Upper lobe of left lung (tissue), 6 donors: ENCODE measurements around the gene NARF. TPM values are rescaled to one million over a fixed set of nuclear protein-coding genes. Genes with fewer than 3 reads are reported as not detected.

Experiments used
- ATAC-seq, 2 donors: fragments of 200-7000 bp; cut with Tn5 transposase; one replicate each; pipeline ENCODE4 v1.9.1; 2022; ENCODE audit warnings: mild to moderate bottlenecking in 2 of 2, moderate library complexity in 2 of 2; ENCODE audit not compliant: low FRiP score in 2 of 2
- DNase-seq, 2 donors: peaks; one replicate each; pipeline ENCODE4 v3.0.0-alpha.2; 2019 to 2020
- H3K27ac ChIP-seq, 4 donors: fragments of 200-600 bp; sonication (generic); one replicate each; pipeline ENCODE4 v1.5.1; 2016 to 2019
- H3K27me3 ChIP-seq, 4 donors: fragments of 200-600 bp; sonication (generic); one replicate each; pipeline ENCODE4 v1.5.1; 2017 to 2019
- H3K36me3 ChIP-seq, 4 donors: fragments of 200-600 bp; sonication (generic); one replicate each; pipeline ENCODE4 v1.5.1; 2016 to 2019
- H3K4me1 ChIP-seq, 4 donors: fragments of 200-600 bp; sonication (generic); one replicate each; pipeline ENCODE4 v1.5.1; 2018 to 2019
- H3K4me3 ChIP-seq, 4 donors: fragments of 200-600 bp; sonication (generic); one replicate each; pipeline ENCODE4 v1.5.1; 2017 to 2019; ENCODE audit warnings: mild to moderate bottlenecking in 2 of 4, moderate library complexity in 1 of 4
- H3K9me3 ChIP-seq, 4 donors: fragments of 200-600 bp; sonication (generic); one replicate each; pipeline ENCODE4 v1.5.1; 2018 to 2019
- EP300 ChIP-seq, 4 donors: sonication (generic); formaldehyde crosslinking; IDR thresholded peaks; one replicate each; pipeline ENCODE4 v1.5.1; 2017; ENCODE audit warnings: antibody characterized with exemption in 4 of 4, control low read depth in 2 of 4
- POLR2A ChIP-seq, 4 donors: fragments of 450-650 bp; IDR thresholded peaks; one replicate each; pipeline ENCODE4 v1.5.1; 2016 to 2017; ENCODE audit warnings: antibody characterized with exemption in 4 of 4, mild to moderate bottlenecking in 2 of 4
- POLR2AphosphoS5 ChIP-seq, 2 donors: sonication (generic); formaldehyde crosslinking; IDR thresholded peaks; one replicate each; pipeline ENCODE4 v1.5.1; 2017; ENCODE audit warnings: antibody characterized with exemption in 2 of 2
- WGBS, 2 donors: methylation state at CpG; one replicate each; pipeline ENCODE4 v1.1.5; 2017 to 2018; 5-methylcytosine and 5-hydroxymethylcytosine counted together
- total RNA-seq, 6 donors: library from RNA; depleted of rRNA in 4 of 6; stranded (reverse); fragments of >200 nt in 4 of 6; gene quantifications; one replicate each; pipeline versions ENCODE4 v1.1.0 to v1.2.1, GENCODE V29; 2016 to 2021
- TF ChIP-seq, protein P1 (sequence below), 6 experiments: fragments of 450-650 bp in 4 of 6; fragments of 200-600 bp in 2 of 6; sonication (generic) in 2 of 6; IDR thresholded peaks; one replicate each; pipeline ENCODE4 v1.5.1; 2016 to 2019; ENCODE audit warnings: antibody characterized with exemption in 6 of 6
- donor health status: DM: no; HTN: no; CAD: no; lungs with moderate emphysema.
- donor health status: DM: no; HTN: yes; CAD: no; lungs with severe emphysema.

The NARF gene
- total RNA-seq, 6 donors from 2014 or later: 28.9 to 77.8 (median 62.6) TPM

DNA sequence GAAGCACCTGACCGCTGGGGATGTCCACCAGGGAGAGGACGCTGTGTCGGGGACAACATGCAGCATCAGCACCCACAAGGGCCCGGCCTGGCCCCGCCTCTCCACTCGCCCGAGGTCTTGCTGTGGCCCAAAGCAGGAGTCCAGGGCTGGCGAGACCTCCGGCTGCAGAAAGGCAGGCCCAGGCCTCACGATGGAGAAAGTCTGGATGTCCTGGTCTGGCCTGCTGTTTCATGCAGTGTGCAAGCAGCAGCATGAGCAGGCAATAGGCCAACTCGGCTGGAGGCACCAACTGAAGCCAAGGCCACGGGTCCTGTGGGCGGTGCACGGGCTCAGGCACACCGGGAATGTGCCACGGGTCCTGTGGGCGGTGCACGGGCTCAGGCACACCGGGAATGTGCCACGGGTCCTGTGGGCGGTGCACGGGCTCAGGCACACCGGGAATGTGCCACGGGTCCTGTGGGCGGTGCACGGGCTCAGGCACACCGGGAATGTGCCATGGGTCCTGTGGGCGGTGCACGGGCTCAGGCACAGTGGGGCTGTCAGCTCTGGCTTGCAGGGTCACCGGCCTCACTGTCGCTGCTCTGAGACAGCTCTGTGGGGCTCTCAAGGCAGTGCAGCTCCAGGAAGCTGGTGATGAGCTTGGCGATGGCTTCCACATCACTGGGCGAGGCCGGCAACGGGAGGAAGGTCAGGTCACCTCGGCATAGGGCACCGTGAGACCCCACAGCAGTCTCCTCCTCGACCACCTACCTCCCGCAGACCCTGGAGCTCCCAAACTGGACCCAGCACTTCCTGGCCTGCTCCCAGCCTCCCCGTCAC lies 14.9 kb upstream of the NARF start:
- H3K4me1 ChIP-seq: peaks cover 17 to 36% (median 29%) of the 10 kb centered on the region in 4 donors
- peak in 1 of 2 donors; percentile 76 for DNase-seq
- H3K4me3 ChIP-seq: no peak overlapping the region
- 85 to 91% methylated on average over 3 to 35 of the region's 40 CpGs for WGBS, 2 donors
- H3K27me3 ChIP-seq: no peaks in the 10 kb centered on the region
- H3K9me3 ChIP-seq: no peaks in the 10 kb centered on the region
- peaks cover 6 to 65% (median 37%) of the 10 kb centered on the region in 4 donors for H3K36me3 ChIP-seq
- TF ChIP-seq POLR2A (IDR thresholded peaks at IDR 0.05): peak in 1 of 4 donors; percentile 6
- TF ChIP-seq, protein P1, sequence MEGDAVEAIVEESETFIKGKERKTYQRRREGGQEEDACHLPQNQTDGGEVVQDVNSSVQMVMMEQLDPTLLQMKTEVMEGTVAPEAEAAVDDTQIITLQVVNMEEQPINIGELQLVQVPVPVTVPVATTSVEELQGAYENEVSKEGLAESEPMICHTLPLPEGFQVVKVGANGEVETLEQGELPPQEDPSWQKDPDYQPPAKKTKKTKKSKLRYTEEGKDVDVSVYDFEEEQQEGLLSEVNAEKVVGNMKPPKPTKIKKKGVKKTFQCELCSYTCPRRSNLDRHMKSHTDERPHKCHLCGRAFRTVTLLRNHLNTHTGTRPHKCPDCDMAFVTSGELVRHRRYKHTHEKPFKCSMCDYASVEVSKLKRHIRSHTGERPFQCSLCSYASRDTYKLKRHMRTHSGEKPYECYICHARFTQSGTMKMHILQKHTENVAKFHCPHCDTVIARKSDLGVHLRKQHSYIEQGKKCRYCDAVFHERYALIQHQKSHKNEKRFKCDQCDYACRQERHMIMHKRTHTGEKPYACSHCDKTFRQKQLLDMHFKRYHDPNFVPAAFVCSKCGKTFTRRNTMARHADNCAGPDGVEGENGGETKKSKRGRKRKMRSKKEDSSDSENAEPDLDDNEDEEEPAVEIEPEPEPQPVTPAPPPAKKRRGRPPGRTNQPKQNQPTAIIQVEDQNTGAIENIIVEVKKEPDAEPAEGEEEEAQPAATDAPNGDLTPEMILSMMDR (IDR thresholded peaks at IDR 0.05): no peak
- no peak for TF ChIP-seq POLR2AphosphoS5 (IDR thresholded peaks at IDR 0.05)
- no peak for TF ChIP-seq EP300 (IDR thresholded peaks at IDR 0.05)
- no peak for ATAC-seq
- no peak overlapping the region for H3K27ac ChIP-seq

DNA sequence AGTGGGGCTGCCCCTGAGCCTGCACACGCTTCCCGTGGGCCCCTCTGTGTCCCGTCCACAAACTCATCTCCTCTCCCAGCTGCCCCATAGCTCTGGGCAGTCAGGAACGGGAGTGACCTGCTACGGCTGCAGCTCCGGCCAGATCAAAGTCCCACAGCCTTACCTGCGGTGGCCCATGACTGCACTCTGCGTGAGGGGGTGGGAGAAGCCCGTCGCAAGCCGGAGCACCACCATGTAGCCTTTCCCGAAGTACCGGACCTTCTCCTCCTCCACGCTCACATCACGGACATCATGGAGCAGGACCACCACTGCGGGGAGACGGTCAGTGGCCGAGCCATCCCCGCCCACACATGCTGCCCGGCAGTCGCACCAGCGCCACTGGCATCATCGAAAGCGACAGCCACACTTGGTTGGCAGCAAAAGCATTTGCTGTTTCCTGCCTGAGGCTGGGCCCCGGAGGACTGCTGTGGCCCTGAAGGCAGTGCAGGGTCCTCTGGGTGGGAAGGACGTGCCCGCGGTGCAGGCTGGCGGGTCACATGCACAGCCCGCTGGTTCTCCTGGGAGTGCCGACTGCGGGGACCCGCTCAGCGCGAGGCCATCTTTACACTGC lies 14.2 kb upstream of the NARF start:
- no peaks in the 10 kb centered on the region for H3K9me3 ChIP-seq
- H3K4me3 ChIP-seq: no peak overlapping the region
- H3K27me3 ChIP-seq: no peaks in the 10 kb centered on the region
- peak in 1 of 2 donors; percentile 71 for DNase-seq
- peak overlapping the region in 2 of 4 donors; percentile 61 to 69 for H3K27ac ChIP-seq
- peaks cover 6 to 63% (median 35%) of the 10 kb centered on the region in 4 donors for H3K36me3 ChIP-seq
- no peak for ATAC-seq
- no peak for TF ChIP-seq POLR2A (IDR thresholded peaks at IDR 0.05)
- TF ChIP-seq EP300 (IDR thresholded peaks at IDR 0.05): no peak
- no peak for TF ChIP-seq POLR2AphosphoS5 (IDR thresholded peaks at IDR 0.05)
- TF ChIP-seq, protein P1 (IDR thresholded peaks at IDR 0.05): no peak
- H3K4me1 ChIP-seq: peaks cover 21 to 43% (median 35%) of the 10 kb centered on the region in 4 donors
- WGBS, 2 donors: 88 to 90% methylated on average over 11 to 24 of the region's 35 CpGs

GRCh38 chr17:82444941-82445521 lies 13.5 kb upstream of the NARF start:
- peak in 1 of 2 donors; percentile 82 for DNase-seq
- 46 to 50% methylated on average over 2 to 18 of the region's 19 CpGs for WGBS, 2 donors
- peak overlapping the region; percentile 3 to 69 (median 54) for H3K27ac ChIP-seq
- TF ChIP-seq POLR2AphosphoS5 (IDR thresholded peaks at IDR 0.05) (no peak), POLR2A (IDR thresholded peaks at IDR 0.05) (no peak), EP300 (IDR thresholded peaks at IDR 0.05) (no peak)
- TF ChIP-seq, protein P1 (IDR thresholded peaks at IDR 0.05): no peak
- no peak overlapping the region for H3K4me3 ChIP-seq
- no peak for ATAC-seq
- H3K27me3 ChIP-seq: no peaks in the 10 kb centered on the region
- peaks cover 27 to 45% (median 37%) of the 10 kb centered on the region in 4 donors for H3K4me1 ChIP-seq
- H3K36me3 ChIP-seq: peaks cover 6 to 57% (median 31%) of the 10 kb centered on the region in 4 donors
- H3K9me3 ChIP-seq: no peaks in the 10 kb centered on the region

- Histone ChIP-seq H3K36me3 (peaks cover 6 to 57% (median 30%) of the 10 kb centered on the region in 4 donors), H3K27ac (peak overlapping the region; percentile 3 to 69 (median 54)), H3K4me3 (no peak overlapping the region), H3K9me3 (no peaks in the 10 kb centered on the region), H3K27me3 (no peaks in the 10 kb centered on the region), H3K4me1 (peaks cover 28 to 44% (median 35%) of the 10 kb centered on the region in 4 donors)
- 65 to 81% methylated on average over 8 to 13 of the region's 13 CpGs for WGBS, 2 donors
- ATAC-seq: no peak
- peak in 1 of 2 donors; percentile 65 for DNase-seq
- TF ChIP-seq POLR2AphosphoS5 (IDR thresholded peaks at IDR 0.05) (no peak), EP300 (IDR thresholded peaks at IDR 0.05) (no peak), POLR2A (IDR thresholded peaks at IDR 0.05) (no peak)
- TF ChIP-seq, protein P1 (IDR thresholded peaks at IDR 0.05): no peak
Measured at GRCh38 chr17:82445542-82445941, 13.0 kb upstream of the NARF start.
